Lower leg skin (tissue), 3 donors: ENCODE measurements around the gene PKM.

Experiments
- CTCF ChIP-seq, 3 donors: fragments of 450-650 bp; IDR thresholded peaks; one replicate each; pipeline ENCODE4 v1.5.1; 2016; ENCODE audit warnings: antibody characterized with exemption in 3 of 3, mild to moderate bottlenecking in 3 of 3, moderate library complexity in 2 of 3
- POLR2A ChIP-seq, 2 donors: fragments of 450-650 bp; IDR thresholded peaks; one replicate each; pipeline ENCODE4 v1.6.1; 2016 to 2017; ENCODE audit warnings: antibody characterized with exemption in 2 of 2, mild to moderate bottlenecking in 1 of 2, moderate library complexity in 1 of 2

- no peak for TF ChIP-seq CTCF (IDR thresholded peaks at IDR 0.05)
- TF ChIP-seq POLR2A (IDR thresholded peaks at IDR 0.05) = no peak
These were observed 35.9 kb downstream of the PKM start for GRCh38 chr15:72195101-72195511.
